GM18498 (cell line): ENCODE results near the gene KDM6B.

ENCODE experiments used
- ATAC-seq: cut with Tn5 transposase; IDR thresholded peaks from one replicate; pipeline ENCODE4 v1.9.1; 2021; ENCODE audit warnings: mild to moderate bottlenecking, moderate library complexity; ENCODE audit not compliant: unreplicated experiment

KDM6B gene

DNA sequence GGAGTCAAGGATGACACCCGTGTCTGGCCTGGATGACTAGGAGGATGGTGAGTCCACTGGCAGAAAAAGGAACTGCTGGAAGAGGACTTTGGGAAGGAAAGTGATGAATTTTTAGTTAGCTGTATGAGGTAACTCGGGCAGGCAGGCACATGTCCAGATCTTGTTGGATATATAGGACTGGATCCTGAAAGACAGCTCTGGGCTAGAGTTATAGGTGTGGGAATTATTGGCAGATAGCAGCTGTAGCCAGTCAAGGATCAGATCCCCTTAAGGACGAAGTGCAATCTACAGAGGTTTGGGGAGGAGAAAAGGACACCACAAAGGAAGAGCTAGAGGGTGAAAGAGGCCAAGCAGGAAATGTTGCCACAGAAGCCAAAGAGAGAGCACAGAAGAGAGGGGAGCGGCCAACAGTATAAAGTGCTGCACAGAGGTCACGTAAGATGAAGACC lies 33.9 kb downstream of the KDM6B start:
- ATAC-seq: no peak

DNA sequence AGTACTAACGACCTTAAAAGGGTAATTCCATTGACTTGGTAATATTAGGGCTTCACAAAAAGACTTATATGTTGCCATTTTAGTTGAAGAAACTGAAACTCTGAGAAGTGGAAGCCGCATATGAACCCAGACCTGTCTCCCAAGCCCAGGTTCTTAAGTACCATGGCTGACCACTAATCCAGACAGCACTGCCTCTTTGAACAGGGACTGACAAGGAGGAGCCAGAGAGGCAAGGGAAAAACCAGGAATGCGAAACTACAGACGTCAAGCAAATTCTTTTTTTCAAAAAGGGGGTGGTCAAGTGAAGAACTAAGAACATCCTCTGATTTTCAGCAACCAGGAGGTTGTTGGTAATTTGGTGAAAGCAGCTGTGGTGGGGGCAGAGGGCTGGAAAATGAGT lies 39.0 kb downstream of the KDM6B start:
- no peak for ATAC-seq

DNA sequence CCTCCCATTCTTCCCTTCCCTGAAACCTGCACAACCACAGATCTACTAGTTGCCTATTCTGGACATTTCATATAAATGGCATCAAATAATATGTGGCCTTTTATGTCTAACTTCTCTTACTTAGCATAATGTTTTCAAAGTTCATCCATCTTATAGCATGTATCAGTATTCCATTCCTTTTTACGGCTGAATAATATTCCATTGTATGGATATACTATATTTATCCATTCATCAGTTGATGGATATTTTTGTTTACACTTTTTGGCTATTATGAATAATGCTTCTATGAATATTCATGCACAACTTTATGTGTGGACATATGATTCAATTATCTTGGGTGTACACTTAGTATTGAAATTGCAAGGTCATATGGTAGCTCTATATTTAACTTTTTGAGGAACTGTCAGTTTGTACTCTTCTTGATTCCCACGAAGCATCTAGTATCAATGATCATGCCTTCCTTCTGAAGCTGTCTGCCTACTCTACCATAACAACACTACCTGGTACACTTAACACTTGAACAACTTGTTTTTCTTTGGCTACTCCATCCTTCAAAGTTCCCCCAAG lies 41.9 kb downstream of the KDM6B start:
- no peak for ATAC-seq

DNA sequence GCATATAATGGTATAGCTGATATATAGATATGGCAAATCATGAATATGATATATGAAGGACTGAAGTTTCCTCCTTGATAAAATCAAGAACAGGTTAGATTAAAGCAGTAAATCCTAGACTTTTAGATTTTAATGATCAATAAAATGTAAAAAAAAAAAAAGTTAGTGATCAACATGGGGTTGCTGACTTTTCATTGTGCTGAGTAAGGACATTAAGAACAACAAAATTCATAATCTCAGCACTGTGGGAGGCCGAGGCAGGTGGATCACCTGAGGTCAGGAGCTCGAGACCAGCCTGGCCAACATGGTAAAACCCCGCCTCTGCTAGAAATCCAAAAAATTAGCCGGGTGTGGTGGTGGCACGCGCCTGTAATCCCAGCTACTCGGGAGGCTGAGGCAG lies 44.2 kb downstream of the KDM6B start:
- no peak for ATAC-seq

- ATAC-seq: no peak
Measured at GRCh38 chr17:7880076-7880868, 46.3 kb downstream of the KDM6B start.

GRCh38 chr17:7881276-7882054 lies 47.4 kb downstream of the KDM6B start:
- no peak for ATAC-seq

- no peak for ATAC-seq
Measured at GRCh38 chr17:7882068-7882467, 48.1 kb downstream of the KDM6B start.

DNA sequence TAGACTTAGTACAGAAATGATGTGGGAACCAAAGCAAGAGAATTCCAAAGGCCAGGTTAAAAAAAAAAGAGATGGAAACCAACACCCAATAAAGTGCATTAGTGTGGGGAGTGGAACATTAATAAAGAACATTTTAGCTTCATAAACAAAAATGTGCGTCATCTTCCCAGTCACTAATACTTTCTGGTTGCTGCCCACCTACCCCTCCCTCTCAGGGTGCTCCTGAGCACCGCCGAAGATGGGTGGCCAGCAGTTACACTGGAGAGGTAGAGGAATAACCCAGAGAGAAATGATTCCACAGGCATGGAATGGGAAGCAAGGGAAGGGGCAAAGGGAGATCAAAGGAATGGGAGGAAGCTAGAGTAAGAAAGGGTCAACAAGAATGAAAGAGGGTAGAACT lies 48.6 kb downstream of the KDM6B start:
- no peak for ATAC-seq
